GM23248 (cell line): ENCODE data around the gene PHEX.

Source experiments
- EZH2 ChIP-seq: fragments of 200-600 bp; sonication (generic); IDR thresholded peaks from 2 replicates; pipeline ENCODE4 v1.6.1; 2018; ENCODE audit warnings: antibody characterized with exemption, mild to moderate bottlenecking; ENCODE audit not compliant: insufficient read depth, poor library complexity, severe bottlenecking
- EZH2phosphoT487 ChIP-seq: fragments of 200-600 bp; sonication (generic); IDR thresholded peaks from 2 replicates; pipeline ENCODE4 v1.6.1; 2018; ENCODE audit warnings: antibody characterized with exemption, moderate library complexity, mild to moderate bottlenecking, low read depth; ENCODE audit not compliant: insufficient read depth

DNA sequence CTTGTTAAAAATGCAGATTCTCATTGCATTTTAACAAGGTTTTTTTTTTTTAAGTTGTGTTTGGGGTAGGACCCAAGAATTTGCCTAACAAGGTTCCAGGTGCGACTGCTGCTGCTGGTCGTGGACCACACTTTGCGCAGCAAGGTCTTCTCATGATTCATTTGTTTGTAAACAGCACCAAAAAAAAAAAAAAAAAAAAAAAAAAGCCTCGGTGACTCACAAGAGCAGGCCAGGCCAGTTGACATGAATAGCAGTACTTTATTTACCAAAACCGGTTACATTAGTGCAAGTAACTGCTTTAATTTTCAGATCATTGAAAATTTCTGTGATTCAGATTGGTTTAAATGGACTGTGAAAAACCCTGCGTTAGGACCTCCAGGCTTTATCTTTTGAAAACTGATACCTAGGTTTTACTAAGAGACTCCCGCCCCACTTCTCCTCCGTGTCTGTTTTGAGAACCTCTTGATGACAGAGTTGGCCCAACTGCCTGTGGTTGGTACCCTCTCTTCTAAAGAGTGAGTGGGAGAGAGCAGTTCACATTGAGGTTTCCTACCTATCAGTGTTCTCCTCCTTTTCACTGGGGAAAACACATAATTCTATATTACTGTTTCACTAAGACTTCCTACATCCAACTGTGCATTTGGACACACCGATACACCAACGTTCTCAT lies 86.2 kb downstream of the PHEX start:
- no peak for TF ChIP-seq EZH2phosphoT487
- TF ChIP-seq EZH2, result no peak
